ENCODE data around the gene PTPRG. TPM values are rescaled to one million over a fixed set of nuclear protein-coding genes. Genes with fewer than 3 reads are reported as not detected.

The PTPRG gene
- polyA plus RNA-seq, 1 donor (not counting 4 experiments of a cell fraction or from before 2014, with no cell fraction given): 12.1 TPM

GRCh38 chr3:61570813-61571212 is 9.4 kb downstream of the PTPRG start:
- dilution Hi-C loops (cut with MboI; ENCODE audit: extremely low pct_ligation_motif_present, low sequenced_read_pairs): no loop called here
- Histone ChIP-seq H3K79me2 (ENCODE audit: control insufficient read depth, insufficient read depth, low read length) (peaks cover 55% of the 10 kb centered on the region), H3K4me1 (ENCODE audit: control insufficient read depth, extremely low read depth, insufficient read depth, low read length) (peaks cover 3% of the 10 kb centered on the region), H3K4me3 (ENCODE audit: control insufficient read depth in 2 of 3, extremely low read depth in 1 of 3, insufficient read depth in 2 of 3, low read depth in 1 of 3, low read length in 3 of 3) (no peak overlapping the region), H3K9ac (ENCODE audit: control insufficient read depth, extremely low read depth, insufficient read depth, low read length) (no peak overlapping the region), H3K27ac (ENCODE audit: control insufficient read depth, insufficient read depth, low read length) (no peak overlapping the region), H3K36me3 (ENCODE audit: control insufficient read depth in 2 of 2, extremely low read depth in 1 of 2, insufficient read depth in 2 of 2, low read length in 2 of 2) (peaks cover 0 to 2% of the 10 kb centered on the region in 2 experiments), H2AFZ (ENCODE audit: control insufficient read depth, low read length) (no peak overlapping the region), H3K9me1 (ENCODE audit: control insufficient read depth, extremely low read depth, insufficient read depth, low read length) (no peaks in the 10 kb centered on the region), H4K20me1 (ENCODE audit: control insufficient read depth, extremely low read depth, insufficient read depth, low read length) (no peaks in the 10 kb centered on the region), H3K9me3 (ENCODE audit: control insufficient read depth, low read depth, low read length) (peaks cover 2% of the 10 kb centered on the region), H3K4me2 (ENCODE audit: control insufficient read depth, extremely low read depth, insufficient read depth, low read depth, low read length) (no peak overlapping the region), H3K27me3 (ENCODE audit: control insufficient read depth, extremely low read depth, insufficient read depth, low read length) (no peaks in the 10 kb centered on the region)
- TF ChIP-seq EZH2 (IDR thresholded peaks at IDR 0.05; ENCODE audit: low read length): no peak
- no peak for TF ChIP-seq CTCF (optimal IDR thresholded peaks at IDR 0.05 in 1 of 3, IDR thresholded peaks at IDR 0.05 in 1 of 3, conservative IDR thresholded peaks at IDR 0.05 in 1 of 3; ENCODE audit: extremely low read depth in 1 of 3, insufficient read depth in 2 of 3, low read length in 3 of 3)
- no peak for DNase-seq (ENCODE audit: low read depth, low spot score)
- no peak for FAIRE-seq

DNA sequence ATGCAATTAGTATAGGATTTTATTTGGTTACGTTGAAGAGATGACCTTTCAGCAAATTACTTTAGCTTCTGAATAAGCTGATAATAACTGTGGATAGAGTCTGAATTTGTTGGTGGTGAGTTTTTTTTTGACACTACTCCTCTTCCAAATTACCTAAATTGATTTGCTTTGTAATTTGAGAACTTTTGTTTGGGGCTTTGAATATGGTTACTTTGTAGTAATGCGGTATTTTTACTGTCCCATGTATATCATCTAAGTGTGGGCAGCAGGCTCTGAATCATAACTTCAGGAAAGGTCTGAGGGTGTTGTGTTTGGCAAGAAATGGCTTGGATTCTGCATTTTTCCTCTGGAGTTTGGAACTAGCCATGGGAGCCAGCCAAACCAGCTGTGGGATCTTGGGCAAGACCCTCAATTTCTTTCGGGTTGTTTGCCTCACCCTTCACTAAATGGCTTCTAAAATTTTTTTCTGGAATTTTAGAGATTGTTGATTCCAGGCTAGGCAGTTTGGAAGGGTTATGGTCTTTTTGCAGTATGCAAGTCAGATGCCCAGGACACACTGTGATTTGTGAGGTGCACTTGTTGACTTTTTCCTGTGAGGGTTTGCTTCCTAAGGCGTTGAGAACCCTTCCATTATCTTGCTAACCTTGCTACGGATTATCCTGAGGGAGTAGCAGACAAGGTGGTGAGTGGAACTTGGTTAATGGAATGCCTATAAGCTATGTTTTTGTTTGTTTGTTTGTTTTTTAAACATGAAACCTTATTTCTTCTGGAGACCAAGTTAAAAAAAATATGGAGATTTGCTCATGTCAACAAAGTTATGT is 10.4 kb downstream of the PTPRG start:
- H3K27me3 ChIP-seq (ENCODE audit: control insufficient read depth, extremely low read depth, insufficient read depth, low read length): no peaks in the 10 kb centered on the region
- H3K9me1 ChIP-seq (ENCODE audit: control insufficient read depth, extremely low read depth, insufficient read depth, low read length): no peaks in the 10 kb centered on the region
- no peak overlapping the region for H3K4me2 ChIP-seq (ENCODE audit: control insufficient read depth, extremely low read depth, insufficient read depth, low read depth, low read length)
- no peak overlapping the region for H3K4me3 ChIP-seq (ENCODE audit: control insufficient read depth in 2 of 3, extremely low read depth in 1 of 3, insufficient read depth in 2 of 3, low read depth in 1 of 3, low read length in 3 of 3)
- H3K79me2 ChIP-seq (ENCODE audit: control insufficient read depth, insufficient read depth, low read length): peaks cover 53% of the 10 kb centered on the region
- no peak overlapping the region for H3K27ac ChIP-seq (ENCODE audit: control insufficient read depth, insufficient read depth, low read length)
- no peaks in the 10 kb centered on the region for H4K20me1 ChIP-seq (ENCODE audit: control insufficient read depth, extremely low read depth, insufficient read depth, low read length)
- DNase-seq (ENCODE audit: low read depth, low spot score) (no peak), FAIRE-seq (no peak)
- no peak overlapping the region for H2AFZ ChIP-seq (ENCODE audit: control insufficient read depth, low read length)
- H3K9ac ChIP-seq (ENCODE audit: control insufficient read depth, extremely low read depth, insufficient read depth, low read length): no peak overlapping the region
- no peak for TF ChIP-seq EZH2 (IDR thresholded peaks at IDR 0.05; ENCODE audit: low read length)
- no peak for TF ChIP-seq CTCF (optimal IDR thresholded peaks at IDR 0.05 in 1 of 3, IDR thresholded peaks at IDR 0.05 in 1 of 3, conservative IDR thresholded peaks at IDR 0.05 in 1 of 3; ENCODE audit: extremely low read depth in 1 of 3, insufficient read depth in 2 of 3, low read length in 3 of 3)
- H3K36me3 ChIP-seq (ENCODE audit: control insufficient read depth in 2 of 2, extremely low read depth in 1 of 2, insufficient read depth in 2 of 2, low read length in 2 of 2): peaks cover 0 to 2% of the 10 kb centered on the region in 2 experiments
- H3K4me1 ChIP-seq (ENCODE audit: control insufficient read depth, extremely low read depth, insufficient read depth, low read length): peaks cover 3% of the 10 kb centered on the region
- H3K9me3 ChIP-seq (ENCODE audit: control insufficient read depth, low read depth, low read length): peaks cover 2% of the 10 kb centered on the region
- dilution Hi-C loops (cut with MboI; ENCODE audit: extremely low pct_ligation_motif_present, low sequenced_read_pairs): no loop called here

Measured in keratinocyte (primary cell).